ENCODE data around the gene SNAPIN.
"Not testable (repeated sequence)": the region's sequence is repeated elsewhere in the genome, so short reads cannot be mapped to it uniquely, and the experiment has no call there.

The SNAPIN gene

DNA sequence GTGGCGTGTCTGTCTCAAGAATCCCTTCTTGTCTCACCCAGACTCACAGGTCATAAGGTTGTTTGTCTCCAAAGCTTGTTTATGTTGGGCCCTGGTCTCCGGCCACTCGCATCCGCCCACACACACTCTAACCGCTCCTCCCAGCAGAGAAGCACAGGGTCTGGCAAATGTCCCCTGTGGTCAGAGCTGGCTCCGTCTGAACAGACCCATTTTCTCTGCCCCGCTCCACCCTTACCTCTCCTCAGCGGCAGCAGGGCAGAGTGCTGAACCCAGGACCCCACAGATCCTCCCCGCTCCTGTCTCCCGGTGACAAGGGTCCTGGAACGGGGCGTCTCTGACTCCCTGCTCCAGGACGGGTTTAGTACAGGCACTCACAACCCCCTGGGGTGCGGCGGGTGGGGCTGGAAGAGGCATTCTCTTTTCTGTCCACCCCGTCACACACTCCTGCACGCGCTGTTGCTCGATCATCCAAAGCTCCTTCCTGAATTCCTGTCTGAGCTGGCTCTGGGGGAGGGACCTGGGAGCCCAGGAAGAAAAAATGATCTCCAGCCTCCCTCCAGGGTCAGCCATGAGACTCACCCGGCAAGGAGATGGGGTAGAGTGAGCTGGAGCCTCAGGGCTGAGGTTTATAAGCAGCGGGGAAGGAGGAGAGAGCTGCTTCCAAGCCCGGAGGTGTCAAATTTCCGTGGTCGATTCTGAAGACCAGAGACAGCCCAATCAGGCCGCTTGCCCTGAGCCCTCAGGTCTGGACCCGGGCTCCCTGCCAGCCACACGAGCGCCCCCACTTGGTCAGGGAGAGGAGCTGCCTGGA, 31.4 kb upstream of the SNAPIN start, which contains the start of gene S100A13:
TSS of gene S100A13 (minus strand) at position 602 of the 811 bp plus-strand sequence. CDS start 1,033 bp downstream, outside the sequence.
- peak; percentile 91 for DNase-seq (ENCODE audit: low read depth)

DNA sequence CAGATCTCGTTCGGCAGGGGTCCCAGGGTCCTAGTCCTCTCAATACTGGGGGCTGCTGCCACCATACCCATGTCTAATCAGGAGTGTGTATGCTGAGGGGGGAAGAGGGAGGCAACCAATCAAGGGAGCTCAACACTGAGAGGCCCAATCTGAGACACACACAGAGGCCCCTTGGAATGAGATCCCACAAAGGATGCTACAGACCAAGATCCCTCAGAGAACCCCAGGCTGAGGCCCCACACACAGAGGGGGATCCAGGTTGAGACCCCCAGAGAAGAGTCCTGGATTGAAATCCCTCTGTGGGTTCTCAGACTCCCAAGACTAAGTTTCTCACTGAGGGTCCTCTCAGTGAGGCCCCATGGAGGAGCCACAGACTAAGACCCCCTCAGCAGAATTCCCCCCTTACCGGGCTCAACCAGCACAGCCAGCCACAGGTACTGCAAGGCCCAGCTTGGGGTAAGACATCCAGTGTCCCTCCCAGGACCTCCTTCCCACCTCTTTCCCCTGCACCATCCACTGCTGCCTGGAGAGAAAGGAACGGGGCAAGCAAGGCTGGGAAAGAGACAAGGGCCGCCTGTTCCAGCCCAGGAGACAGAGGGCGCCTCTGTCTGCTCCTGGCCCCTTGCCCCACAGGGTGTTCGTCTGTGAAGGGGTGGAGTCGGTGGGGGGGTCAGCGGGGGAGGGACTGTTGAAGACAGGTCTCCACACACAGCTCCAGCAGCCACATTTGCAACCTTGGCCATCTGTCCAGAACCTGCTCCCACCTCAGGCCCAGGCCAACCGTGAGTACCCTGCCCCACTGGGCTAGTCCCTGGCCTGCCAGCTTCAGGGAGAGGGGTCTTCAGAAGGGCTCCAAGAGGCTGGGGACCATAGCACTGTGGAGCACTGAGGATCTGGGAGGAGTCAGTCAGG, 30.5 kb upstream of the SNAPIN start, which contains the start of gene S100A1:
TSS of gene S100A1 (plus strand) at position 720 of the 912 bp plus-strand sequence. CDS start 2,088 bp downstream, outside the sequence.
- no peak for DNase-seq (ENCODE audit: low read depth)

DNA sequence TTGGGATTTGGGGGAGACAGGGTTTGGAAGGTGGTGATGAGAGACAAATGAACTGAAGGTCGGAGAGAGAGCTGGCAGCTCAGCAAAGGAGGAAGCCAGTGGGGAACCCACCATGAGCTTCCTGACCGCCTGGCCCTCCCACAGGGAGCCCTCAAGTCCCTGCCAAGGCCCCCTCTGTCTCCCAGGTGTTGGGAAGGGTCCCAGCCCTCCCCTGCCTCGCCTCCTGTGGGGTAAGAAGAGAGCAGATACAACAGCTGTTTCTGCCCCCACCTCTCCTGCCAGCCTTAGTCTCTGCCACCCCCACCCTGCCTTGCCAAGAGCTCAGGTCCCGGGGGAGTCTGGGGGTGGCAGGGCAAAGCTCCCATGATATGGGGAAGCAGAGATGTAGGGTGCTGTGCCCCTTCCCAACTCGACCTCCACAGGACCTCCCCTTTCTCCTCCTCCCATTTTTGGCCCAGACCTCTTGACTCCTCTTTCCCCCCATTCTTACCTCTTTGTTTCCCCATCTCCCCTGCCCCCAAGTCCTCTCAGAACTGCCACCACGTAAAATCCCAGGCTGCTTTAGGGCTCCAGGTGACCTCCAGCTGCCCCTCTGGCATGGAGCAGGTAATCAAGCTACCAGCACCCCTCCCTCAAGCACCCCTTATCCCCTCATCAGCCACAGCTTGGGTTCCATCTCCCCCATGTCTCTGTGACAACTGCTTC, 29.7 kb upstream of the SNAPIN start:
- no peak for DNase-seq (ENCODE audit: low read depth)

DNA sequence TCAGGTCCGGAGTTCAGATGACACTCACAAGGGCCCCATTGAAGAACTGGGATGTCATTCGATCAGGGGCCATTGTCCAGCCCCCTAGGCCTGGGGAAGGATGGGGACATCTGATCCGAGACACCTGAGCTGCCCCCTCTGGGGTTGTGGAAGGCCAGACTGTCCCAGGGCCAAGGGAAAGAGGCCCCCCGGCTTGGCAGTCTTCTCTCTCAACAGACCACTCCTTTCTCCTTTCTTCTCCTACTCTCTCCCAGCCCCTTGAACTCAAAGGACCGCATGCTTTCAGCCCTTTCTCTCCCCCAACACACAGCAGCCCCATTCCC, 29.2 kb upstream of the SNAPIN start:
- no peak for DNase-seq (ENCODE audit: low read depth)

DNA sequence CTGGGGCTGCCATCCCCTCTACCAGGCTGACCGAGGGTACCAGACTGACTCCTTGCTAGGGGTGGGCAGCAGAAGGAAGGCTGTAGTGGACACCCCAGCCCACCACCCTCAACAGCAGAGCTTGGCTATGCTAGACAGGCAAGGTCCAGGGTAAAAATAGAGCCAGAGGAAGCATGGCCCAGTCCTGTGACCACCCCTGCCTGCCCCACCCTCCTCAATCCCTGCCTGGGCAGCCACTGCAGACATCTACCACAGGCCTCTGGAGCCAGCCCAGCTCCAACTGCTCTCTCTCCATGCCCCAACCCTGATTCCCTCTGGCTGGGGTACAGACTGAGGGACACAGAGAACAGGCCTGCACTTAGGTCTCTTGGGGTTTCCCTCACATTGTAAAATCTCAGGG, 28.5 kb upstream of the SNAPIN start:
- no peak for DNase-seq (ENCODE audit: low read depth)

DNA sequence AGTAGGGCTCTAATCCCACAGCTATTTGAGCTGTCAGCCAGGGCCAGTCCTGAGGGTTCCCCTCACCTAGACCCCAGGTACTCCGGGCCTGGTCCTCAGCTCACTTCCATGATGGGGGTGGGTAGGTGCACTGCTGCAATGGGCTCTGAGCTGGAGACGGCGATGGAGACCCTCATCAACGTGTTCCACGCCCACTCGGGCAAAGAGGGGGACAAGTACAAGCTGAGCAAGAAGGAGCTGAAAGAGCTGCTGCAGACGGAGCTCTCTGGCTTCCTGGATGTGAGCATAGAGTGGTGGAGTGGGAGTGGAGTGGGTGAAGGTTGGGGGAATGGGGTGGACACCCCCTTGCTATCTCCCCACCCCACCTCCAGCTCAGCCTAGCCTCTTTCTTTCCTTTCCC, 28.1 kb upstream of the SNAPIN start:
- no peak for DNase-seq (ENCODE audit: low read depth)

DNA sequence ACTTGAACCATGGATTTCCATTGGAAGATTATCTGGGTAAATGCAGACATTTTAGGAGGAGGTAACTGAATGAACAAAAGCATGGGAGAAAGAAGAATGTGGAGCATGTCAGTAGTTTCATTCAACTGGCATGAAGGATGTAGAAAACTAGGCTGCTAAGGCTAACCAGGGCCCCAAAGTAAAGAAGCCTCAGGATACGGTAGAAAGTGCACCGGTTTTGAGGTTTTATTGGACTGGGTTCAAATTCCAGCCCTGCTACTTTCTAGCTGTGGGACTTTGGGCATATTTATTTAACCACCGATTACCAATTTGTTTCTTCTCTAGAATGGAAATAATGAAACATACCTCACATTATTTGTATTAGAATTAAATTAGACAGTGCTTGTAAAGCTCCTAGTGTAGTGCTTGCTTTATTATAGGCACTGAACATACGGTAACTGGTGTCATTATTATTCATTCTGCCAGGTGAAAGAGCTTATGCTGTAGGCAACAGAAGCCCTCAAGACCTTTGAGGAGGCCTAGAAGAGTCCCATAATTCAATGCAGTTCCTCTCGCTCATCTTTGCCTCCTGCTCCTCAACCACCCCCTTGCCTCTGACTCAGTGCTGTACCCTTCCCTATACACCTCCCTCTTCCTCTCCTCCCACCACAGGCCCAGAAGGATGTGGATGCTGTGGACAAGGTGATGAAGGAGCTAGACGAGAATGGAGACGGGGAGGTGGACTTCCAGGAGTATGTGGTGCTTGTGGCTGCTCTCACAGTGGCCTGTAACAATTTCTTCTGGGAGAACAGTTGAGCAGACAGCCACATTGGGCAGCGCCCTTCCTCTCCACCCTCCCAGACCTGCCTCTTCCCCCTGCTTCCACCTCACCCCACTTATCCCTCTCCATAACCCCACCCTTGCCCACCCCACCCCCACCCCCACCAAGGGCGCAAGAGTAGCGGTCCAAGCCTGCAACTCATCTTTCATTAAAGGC, 27.2 kb upstream of the SNAPIN start:
- no peak for DNase-seq (ENCODE audit: low read depth)

DNA sequence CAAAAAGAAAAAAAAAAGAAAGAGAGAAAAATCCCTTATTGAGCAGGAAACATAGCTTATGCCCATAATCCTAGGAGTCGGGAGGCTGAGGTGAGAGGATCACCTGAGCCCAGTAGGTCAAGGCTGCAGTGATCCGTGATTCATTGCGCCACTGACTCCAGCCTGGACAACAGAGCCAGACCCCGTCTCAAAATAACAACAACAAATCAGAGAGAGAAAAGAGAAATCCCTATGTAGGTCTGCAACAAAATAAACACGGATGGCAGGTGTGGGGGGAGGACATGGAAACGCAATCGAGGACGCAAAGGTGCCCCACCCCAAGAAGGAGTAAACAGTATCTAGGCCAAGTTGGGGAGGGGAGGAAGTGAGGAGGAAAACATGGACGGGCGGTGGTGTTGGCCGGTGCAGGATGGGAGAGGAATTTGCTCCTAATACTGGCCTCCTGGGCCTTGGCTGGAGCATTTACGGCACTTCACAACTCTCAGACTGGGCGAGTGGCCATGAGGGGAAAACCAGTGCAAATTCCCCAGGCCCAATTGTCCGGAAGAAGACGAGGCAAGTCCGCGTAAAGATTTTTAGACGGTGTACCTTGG, 25.2 kb upstream of the SNAPIN start:
- no peak for DNase-seq (ENCODE audit: low read depth)

DNA sequence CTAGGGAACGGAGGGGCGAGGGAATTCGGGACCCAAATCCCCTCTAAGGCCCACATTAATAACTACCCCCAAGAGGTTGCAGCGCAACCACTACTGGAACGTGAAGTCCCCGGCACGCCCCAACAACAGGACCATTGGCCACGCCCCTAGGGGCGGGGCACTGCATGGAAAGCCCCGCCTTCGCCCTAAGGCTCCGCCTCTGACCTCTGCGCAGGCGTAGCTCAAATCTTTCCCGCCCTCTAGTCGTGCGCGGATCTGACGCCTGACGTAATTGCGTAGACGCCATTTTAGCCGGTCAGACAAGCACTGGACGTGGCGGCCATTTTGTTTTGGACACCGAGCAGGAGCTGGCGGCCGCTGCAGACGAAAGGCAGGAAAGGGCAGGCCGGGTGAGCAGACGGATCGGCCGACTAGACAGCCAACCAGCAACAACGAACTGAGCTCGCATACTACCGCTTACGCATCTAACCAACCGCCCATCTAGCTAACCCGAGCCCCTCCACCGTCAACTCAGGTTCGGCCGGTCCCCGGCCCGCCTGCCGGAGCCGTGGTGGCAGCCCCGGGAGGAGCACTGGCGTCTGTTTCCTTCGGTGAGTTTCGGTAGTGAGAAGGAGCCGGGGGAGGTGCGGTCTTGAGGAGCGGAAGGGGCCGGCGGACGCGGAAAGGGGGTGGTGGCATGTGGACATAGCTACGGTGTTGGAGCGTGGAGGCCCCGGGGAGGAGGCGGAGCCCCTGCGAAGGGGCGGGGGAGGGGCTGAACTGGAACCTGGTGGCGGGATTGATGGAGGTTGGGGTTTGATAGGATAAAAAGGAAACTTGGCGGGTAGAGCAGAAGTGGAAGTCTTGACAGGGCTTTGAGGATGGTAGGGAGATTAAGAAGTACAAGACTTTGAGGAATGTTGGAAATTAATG, 24.5 kb upstream of the SNAPIN start, which contains the start of gene CHTOP:
TSS of gene CHTOP (plus strand) at position 313 of the 912 bp plus-strand sequence. CDS start 2,523 bp downstream, outside the sequence.
- DNase-seq (ENCODE audit: low read depth): peak; percentile 97

DNA sequence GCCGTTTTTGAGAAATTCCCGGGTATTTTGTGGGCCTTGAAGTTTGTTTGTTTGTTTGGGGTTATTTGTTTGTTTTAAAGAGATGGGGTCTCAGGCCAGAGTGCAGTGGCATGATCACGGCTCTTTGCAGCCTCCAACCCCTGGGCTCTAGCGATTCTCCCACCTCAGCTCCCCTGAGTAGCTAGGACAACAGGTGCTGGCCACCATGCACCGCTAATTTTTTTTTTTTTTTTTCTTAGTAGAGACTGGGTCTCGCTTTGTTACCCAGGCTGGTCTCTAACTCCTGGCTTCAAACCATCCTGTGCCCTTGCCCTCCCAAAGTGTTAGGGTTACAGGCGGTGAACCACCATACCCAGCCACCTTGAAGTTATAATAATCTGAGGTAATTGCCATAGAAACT, 22.6 kb upstream of the SNAPIN start:
- no peak for DNase-seq (ENCODE audit: low read depth)

DNA sequence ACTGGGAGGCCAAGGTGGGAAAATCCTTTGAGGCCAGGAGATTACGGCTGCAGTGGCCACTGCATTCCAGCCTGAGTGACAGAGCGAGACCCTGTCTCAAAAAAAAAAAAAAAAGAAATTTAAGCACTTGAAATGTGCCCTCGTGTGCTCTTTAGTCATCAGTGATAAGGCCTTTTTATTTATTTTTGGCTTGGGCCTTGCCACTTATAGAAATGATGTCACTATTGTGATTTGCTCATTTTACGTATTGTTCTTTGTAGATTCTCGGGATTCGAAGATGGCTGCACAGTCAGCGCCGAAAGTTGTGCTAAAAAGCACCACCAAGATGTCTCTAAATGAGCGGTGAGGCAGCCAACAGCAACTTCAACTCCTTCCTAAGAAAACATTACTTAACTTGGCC, 22.2 kb upstream of the SNAPIN start:
- DNase-seq (ENCODE audit: low read depth): no peak

DNA sequence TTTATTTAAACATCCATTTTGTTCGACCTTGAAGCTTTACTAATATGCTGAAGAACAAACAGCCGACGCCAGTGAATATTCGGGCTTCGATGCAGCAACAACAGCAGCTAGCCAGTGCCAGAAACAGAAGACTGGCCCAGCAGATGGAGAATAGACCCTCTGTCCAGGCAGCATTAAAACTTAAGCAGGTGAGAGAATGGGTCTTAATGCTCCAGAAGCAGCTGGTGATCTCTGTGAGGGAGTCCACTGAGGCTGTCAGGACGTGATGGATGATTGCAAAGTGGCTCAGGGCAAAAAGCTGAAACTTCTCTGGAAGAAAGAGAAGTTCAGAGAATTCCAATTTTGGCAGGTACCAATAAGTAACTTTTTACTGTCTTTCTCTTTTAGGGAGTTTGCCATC, 20.2 kb upstream of the SNAPIN start:
- DNase-seq (ENCODE audit: low read depth): no peak

DNA sequence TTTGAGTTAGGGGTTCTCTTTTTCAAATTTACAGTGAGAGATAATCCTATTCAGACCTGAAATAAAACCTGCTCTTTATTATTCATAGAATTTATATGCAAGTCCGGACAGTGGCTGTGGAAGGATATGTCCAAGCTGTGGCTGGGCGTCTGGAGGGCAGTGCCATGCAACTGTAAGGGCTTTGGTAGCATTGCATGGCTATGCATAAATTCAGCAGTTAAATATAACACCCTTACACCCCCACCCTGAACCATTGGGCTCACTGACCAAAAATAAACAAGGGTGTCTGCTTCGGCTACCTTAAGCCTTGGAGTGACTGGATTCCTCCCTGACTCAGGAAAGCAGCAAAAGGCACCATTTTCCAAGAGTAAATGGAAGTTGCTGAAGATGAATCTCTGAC, 19.2 kb upstream of the SNAPIN start:
- DNase-seq (ENCODE audit: low read depth): no peak

DNA sequence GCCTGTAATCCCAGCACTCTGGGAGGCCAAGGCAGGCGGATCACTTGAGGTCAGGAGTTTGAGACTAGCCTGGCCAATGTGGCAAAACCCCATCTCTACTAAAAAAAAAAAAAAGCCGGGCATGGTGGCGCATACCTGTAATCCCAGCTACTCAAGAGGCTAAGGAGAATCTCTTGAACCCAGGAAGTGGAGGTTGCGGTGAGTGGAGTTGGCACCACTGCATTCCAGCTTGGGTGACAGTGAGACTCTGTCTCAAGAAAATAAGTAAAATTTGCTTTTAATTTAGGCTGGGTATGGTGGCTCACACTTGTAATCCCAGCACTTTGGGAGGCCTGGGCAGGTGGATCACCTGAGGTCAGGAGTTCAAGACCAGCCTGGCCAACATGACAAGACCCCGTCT, 18.3 kb upstream of the SNAPIN start:
- DNase-seq (ENCODE audit: low read depth): not testable (repeated sequence)

DNA sequence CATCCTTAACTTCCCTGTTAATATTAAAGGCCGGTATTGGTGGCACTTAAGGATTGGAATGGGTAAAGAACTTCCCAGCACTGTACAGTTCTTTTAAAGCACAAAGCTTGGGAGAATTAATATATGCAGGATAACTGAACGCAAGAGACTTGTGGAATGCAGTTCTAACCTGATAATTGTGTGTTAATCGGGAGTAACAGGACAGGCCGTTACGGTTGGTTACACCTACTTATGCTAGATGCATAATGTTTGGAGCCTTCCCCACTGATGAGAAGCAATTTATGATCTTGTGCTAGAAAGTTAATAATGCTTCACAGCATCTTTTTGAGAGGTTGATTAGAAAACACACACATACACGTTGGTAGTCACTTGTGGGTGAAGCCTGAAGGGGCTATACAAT, 17.6 kb upstream of the SNAPIN start:
- DNase-seq (ENCODE audit: low read depth): no peak

DNA sequence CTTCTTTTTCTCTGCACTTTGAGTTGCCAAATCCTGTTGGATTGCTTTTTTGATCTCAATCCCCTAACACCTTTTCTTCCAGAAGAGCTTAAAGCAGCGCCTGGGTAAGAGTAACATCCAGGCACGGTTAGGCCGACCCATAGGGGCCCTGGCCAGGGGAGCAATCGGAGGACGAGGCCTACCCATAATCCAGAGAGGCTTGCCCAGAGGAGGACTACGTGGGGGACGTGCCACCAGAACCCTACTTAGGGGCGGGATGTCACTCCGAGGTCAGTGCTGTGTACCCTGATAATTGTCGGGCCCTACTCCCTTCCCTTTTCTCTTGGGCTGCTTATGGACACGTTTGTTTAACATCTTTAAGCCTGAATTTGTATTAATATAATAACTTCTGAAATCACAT, 16.3 kb upstream of the SNAPIN start:
- no peak for DNase-seq (ENCODE audit: low read depth)

DNA sequence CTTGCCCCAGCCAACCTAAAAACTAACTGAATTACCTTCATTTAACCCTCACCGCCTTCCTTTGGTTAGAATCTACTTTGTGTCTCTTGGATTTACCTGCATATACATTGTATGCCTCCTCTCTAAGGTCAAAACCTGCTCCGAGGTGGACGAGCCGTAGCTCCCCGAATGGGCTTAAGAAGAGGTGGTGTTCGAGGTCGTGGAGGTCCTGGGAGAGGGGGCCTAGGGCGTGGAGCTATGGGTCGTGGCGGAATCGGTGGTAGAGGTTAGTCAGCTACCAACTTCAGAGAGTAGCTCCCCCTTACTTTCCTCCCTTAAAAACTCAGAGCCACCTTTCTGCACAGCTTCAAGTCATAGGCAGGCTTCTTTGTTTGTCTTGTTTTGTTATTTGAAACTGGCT, 15.4 kb upstream of the SNAPIN start:
- no peak for DNase-seq (ENCODE audit: low read depth)

DNA sequence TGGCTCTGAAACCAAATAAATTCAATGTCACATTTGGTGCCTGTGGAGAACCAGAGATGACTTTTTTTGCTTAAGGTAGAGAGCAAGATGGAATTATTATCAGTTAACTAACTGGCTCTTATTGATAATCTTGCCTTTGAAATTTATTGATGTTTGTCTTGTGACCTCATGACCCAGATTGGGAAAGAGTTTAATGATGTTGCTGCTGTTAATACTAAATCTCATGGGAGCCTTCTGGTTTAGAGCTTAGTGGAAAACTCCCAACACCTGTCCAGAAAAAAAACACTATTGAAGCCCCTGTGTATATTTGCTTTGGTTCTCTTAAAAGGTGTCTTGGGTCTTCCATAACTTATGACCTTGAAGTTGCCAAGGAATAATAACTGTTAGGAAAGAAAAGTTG, 14.7 kb upstream of the SNAPIN start:
- no peak for DNase-seq (ENCODE audit: low read depth)

DNA sequence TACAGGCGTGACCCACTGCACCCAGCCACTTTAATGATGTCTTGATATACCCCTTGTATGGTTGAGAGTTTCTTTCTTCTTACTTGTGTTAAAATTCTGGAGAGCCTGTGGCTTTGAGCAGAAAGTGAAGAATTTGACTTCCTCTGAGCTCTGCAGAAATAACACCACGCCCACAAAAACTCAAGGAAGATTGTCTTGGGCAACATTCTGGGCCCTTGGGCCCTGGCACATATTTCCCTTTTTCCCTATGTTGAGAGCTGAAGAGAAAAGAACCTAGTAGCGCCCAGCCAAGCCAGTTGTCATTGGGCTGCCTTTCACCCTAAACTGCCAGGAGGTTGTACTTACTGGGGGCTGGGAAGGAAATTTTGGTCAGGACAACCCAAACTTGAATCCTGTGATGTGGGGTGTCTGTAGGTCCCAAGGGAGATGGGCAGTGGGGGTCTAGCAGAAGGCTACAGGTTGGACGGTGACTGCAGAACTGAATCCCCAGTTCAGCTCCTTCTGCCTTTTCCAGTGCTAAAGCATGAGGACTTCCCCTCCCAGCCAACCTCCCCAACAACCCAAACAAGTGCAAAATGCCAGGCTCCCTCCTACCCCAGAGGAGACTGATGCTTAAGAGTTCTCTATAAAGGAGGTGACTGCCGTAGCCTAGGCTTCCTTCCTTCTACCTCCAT, 11.7 kb upstream of the SNAPIN start:
- DNase-seq (ENCODE audit: low read depth): no peak

Data from GM04504 (cell line).